Immature natural killer cell (primary cell): ENCODE data around the gene SYN1. TPM values are rescaled to one million over a fixed set of nuclear protein-coding genes. Genes with fewer than 3 reads are reported as not detected.

Experiments
- DNase-seq, 3 donors: peaks; one replicate each; pipeline ENCODE4 v3.0.0; 2022; ENCODE audit warnings: mixed read lengths in 1 of 3
- H3K27ac Mint-ChIP-seq, 6 donors: one replicate each; pipeline ENCODE4 v1.8.0; 2020; ENCODE audit warnings: mixed read lengths in 6 of 6, mild to moderate bottlenecking in 5 of 6, inconsistent platforms in 4 of 6, moderate library complexity in 3 of 6
- H3K27me3 Mint-ChIP-seq, 3 donors: one replicate each; pipeline ENCODE4 v1.8.0; 2020 to 2021; ENCODE audit warnings: low read depth in 3 of 3, mild to moderate bottlenecking in 3 of 3, mixed read lengths in 3 of 3, moderate library complexity in 3 of 3, inconsistent platforms in 1 of 3
- H3K36me3 Mint-ChIP-seq, 3 donors: one replicate each; pipeline ENCODE4 v1.8.0; 2020; ENCODE audit warnings: mixed read lengths in 3 of 3, inconsistent platforms in 2 of 3, mild to moderate bottlenecking in 2 of 3
- H3K4me1 Mint-ChIP-seq, 2 donors: one replicate each; pipeline ENCODE4 v1.8.0; 2020; ENCODE audit warnings: inconsistent platforms in 2 of 2, mild to moderate bottlenecking in 2 of 2, mixed read lengths in 2 of 2, moderate library complexity in 1 of 2
- H3K4me3 Mint-ChIP-seq, 5 donors: one replicate each; pipeline ENCODE4 v1.8.0; 2020; ENCODE audit warnings: mild to moderate bottlenecking in 5 of 5, mixed read lengths in 5 of 5, inconsistent platforms in 3 of 5, moderate library complexity in 3 of 5
- H3K9me3 Mint-ChIP-seq, 6 donors: one replicate each; pipeline ENCODE4 v1.8.0; 2020; ENCODE audit warnings: mild to moderate bottlenecking in 6 of 6, mixed read lengths in 6 of 6, inconsistent platforms in 4 of 6, moderate library complexity in 3 of 6
- polyA plus RNA-seq, 3 donors: library from polyadenylated mRNA; unstranded; fragments of 300-500 nt; fragmentation: Illumina TruSeq; gene quantifications; one replicate each; pipeline ENCODE4 v1.2.3, GENCODE V29; 2021

The SYN1 gene
- polyA plus RNA-seq, 3 donors from 2014 or later = 0.11 TPM; not detected in 2

DNA sequence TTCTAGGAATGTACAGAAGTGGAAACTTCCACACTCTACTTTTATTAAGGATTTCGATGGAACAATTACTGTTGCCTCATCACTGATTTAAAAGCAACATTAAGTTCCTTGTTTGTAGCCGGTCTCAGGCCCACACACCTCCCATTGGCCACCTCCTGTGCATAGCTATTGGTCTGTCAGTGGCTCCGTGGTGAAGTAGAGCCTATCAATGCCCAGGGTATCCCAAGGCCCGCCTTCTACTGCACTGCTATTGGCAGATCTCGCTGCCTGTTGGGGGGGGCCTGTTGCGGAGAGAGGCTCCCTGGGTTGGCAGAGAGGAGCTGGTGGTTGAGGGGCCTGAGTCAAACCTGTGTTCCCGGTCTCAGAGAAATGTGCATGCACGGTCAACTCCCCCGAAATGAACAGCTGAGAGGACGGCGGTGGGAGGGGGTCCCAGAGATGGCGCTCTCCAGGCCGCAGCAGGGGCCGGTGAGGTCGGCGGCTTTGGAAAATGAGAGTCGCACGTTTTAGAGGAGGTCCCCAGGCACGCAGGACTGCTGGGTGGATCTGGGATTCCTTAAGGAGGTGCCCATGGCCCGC is 63.5 kb downstream of the SYN1 start:
- peaks cover 0 to 4% (median 0%) of the 10 kb centered on the region in 3 donors for H3K36me3 Mint-ChIP-seq
- peaks cover 9 to 16% (median 9%) of the 10 kb centered on the region in 3 donors for H3K27me3 Mint-ChIP-seq
- peak; percentile 82 to 85 (median 85) for DNase-seq
- H3K9me3 Mint-ChIP-seq = no peaks in the 10 kb centered on the region
- peak overlapping the region; percentile 85 to 96 (median 93) for H3K4me3 Mint-ChIP-seq
- peaks cover 18 to 25% of the 10 kb centered on the region in 2 donors for H3K4me1 Mint-ChIP-seq
- H3K27ac Mint-ChIP-seq = peak overlapping the region; percentile 91 to 97 (median 96)

DNA sequence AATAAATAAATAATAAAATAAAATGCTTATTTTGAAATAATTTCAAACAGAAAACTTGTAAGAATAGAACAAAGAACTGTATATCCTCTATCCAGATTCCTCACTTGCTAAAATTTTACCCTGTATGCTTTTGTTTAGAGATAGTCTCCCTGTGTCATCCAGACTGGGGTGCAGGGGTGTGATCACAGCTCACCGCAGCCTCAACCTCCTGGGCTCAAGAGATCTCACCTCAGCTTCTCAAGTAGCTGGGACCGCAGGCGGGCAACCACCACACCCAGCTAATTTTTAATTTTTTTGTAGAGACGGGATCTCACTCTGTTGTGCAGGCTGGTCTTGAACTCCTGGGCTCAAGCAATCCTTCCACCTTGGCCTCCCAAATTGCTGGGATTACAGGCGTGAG is 76.2 kb downstream of the SYN1 start:
- Mint-ChIP-seq H3K27ac (peak overlapping the region; percentile 17 to 82 (median 53)), H3K27me3 (peaks cover 2 to 9% (median 3%) of the 10 kb centered on the region in 3 donors), H3K36me3 (no peaks in the 10 kb centered on the region), H3K4me3 (peak overlapping the region in 4 of 5 donors; percentile 52 to 70 (median 64)), H3K9me3 (no peaks in the 10 kb centered on the region), H3K4me1 (peaks cover 32 to 46% of the 10 kb centered on the region in 2 donors)
- DNase-seq = peak; percentile 50 to 54 (median 50)

DNA sequence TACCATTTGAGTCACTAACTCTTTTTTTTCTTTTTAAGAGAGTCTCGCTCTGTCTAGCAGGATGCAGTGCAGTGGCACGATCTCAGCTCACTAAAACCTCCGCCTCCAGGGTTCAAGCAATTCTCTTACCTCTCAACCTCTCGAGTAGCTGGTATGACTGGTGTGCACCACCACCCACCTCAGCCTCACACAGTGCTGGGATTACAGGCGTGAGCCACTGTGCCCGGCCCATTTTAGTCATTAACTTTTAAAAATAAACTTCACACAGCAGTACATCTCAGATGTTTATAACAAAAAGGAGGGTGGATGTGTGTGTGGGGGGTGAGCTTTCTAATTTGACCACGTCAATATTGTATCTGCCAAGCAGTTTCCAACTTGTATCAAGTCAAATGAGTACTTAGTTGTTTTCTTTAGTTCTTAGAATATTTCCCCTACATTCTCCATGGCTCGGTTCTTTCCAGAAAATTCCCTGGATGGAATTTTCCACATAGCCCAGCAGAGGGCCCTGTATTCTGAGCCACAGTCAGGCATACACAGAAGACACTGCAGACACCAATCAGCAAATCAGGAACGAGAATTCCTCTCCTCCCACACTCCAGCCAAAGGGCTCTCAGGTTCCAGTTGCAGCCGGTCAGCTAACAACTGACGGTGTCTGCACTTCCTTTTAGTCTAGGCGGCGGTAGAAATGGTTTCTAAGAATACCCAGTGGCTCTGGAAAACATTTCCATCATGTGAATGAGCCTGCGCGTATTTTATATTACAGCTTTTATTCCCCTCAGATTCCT is 78.7 kb downstream of the SYN1 start:
- peaks cover 2 to 7% (median 3%) of the 10 kb centered on the region in 3 donors for H3K27me3 Mint-ChIP-seq
- no peak for DNase-seq
- H3K36me3 Mint-ChIP-seq = no peaks in the 10 kb centered on the region
- peak overlapping the region in 3 of 6 donors; percentile 44 to 69 (median 46) for H3K27ac Mint-ChIP-seq
- peak overlapping the region in 3 of 5 donors; percentile 14 to 62 (median 42) for H3K4me3 Mint-ChIP-seq
- peaks cover 27 to 33% of the 10 kb centered on the region in 2 donors for H3K4me1 Mint-ChIP-seq
- no peaks in the 10 kb centered on the region for H3K9me3 Mint-ChIP-seq

DNA sequence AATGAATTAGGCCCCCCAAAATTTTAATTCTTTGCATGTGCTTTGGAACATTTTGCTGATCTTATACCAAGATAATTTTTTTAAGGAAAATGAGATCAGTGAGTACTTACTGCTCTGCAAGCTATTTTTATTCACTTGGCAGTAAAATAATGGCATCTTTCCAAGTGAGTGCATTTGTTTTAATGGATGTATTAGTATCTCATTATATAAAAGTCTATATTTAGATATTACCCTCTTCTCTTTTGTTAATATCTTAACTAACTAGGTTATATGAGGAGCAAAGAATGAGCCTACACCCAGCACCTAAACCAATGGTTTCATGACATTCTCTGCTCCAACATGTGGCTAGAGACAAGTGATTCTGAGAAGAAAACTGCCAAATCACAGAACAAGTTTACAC is 79.8 kb downstream of the SYN1 start:
- Mint-ChIP-seq H3K27ac (no peak overlapping the region), H3K9me3 (no peaks in the 10 kb centered on the region), H3K4me1 (peaks cover 18 to 22% of the 10 kb centered on the region in 2 donors), H3K36me3 (no peaks in the 10 kb centered on the region), H3K27me3 (peaks cover 3 to 4% (median 4%) of the 10 kb centered on the region in 3 donors), H3K4me3 (no peak overlapping the region)
- DNase-seq = no peak

DNA sequence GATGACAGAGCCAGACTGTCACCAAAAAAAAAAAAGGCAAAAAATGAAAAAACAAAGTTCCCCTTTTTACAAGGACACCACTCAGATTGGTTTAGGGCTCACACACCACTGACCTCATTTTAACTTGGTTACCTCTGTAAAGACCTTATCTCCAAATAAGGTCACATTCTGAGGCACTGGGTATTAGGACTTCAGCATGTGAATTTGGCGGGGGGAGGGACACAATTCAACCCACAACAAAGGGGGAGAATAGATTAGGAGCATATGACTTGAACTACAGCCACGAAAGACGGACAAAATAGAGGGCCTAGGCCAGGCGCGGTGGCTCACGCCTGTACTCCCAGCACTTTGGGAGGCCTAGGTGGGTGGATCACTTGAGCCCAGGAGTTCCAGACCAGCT is 89.6 kb downstream of the SYN1 start:
- no peaks in the 10 kb centered on the region for H3K4me1 Mint-ChIP-seq
- H3K36me3 Mint-ChIP-seq = no peaks in the 10 kb centered on the region
- DNase-seq = no peak
- no peak overlapping the region for H3K4me3 Mint-ChIP-seq
- H3K27ac Mint-ChIP-seq = no peak overlapping the region
- H3K27me3 Mint-ChIP-seq = peaks cover 0 to 5% (median 2%) of the 10 kb centered on the region in 3 donors
- no peaks in the 10 kb centered on the region for H3K9me3 Mint-ChIP-seq

DNA sequence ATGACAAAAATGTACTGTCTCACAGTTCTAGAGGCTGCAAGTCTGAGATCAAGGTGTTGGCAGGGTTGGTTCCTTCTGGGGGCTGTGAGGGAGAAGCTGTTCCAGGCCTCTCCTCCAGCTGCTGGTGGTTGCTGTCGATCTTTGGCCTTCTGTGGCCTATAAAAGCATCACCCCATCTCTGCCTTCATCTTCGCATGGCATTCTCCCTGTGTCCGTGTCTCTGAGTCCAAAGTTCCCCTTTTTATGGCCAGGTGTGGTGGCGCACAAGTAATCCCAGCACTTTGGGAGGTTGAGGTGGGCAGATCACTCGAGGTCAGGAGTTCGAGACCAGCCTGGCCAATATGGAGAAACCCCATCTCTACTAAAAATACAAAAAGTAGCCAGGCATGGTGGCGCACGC is 90.1 kb downstream of the SYN1 start:
- no peak for DNase-seq
- H3K4me3 Mint-ChIP-seq = no peak overlapping the region
- H3K36me3 Mint-ChIP-seq = no peaks in the 10 kb centered on the region
- H3K9me3 Mint-ChIP-seq = no peaks in the 10 kb centered on the region
- H3K27ac Mint-ChIP-seq = no peak overlapping the region
- H3K4me1 Mint-ChIP-seq = no peaks in the 10 kb centered on the region
- peaks cover 0 to 5% (median 2%) of the 10 kb centered on the region in 3 donors for H3K27me3 Mint-ChIP-seq

DNA sequence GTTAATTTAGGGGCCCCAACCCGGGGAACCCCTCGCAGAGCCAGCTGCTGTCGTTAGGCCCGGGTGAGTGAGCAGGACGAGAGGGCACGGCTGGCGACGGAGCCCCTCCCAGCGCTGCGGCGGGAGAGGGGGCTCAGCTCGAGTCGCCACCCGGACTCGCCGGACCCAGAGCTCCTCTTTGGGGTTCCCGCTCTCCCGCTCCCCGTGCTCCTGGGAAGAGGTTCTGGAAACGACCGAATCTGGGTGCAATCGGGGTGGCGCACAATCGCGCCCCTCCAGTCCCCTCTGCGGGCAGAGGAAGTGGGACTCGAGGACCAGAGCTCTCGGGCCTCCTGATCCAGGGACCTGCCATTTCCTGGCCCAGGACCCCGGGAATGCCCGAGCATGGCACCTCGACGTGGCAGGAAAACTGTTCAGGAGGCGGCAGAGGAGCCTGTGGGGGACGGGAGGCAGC is 95.9 kb downstream of the SYN1 start:
- DNase-seq = no peak
- Mint-ChIP-seq H3K27ac (no peak overlapping the region), H3K9me3 (no peaks in the 10 kb centered on the region), H3K36me3 (no peaks in the 10 kb centered on the region), H3K4me1 (peaks cover 2 to 6% of the 10 kb centered on the region in 2 donors), H3K27me3 (peaks cover 0 to 6% (median 2%) of the 10 kb centered on the region in 3 donors), H3K4me3 (peak overlapping the region; percentile 48 to 80 (median 67))

DNA sequence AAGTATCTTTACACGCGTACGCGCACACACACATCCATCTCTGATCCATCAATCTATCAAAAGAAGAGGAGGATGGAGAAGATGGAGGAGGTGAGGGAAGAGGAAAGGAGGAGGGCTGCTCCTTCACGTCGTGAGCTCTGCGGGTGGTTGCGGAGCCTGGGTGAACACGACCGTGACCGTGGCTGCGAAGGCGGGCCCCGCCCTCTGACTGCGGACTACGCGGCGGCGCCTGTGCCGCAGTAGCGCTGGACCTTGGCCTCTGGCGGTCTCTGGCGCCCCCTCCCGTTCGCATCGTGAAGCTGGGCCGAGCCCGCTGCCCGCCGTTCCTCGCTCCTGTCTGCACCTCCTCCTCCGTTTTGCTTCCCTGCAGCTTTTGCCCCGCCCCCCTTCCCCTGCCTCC is 96.4 kb downstream of the SYN1 start:
- Mint-ChIP-seq H3K4me1 (peaks cover 2 to 6% of the 10 kb centered on the region in 2 donors), H3K9me3 (no peaks in the 10 kb centered on the region), H3K4me3 (peak overlapping the region; percentile 70 to 80 (median 76)), H3K36me3 (no peaks in the 10 kb centered on the region), H3K27me3 (peaks cover 0 to 6% (median 2%) of the 10 kb centered on the region in 3 donors), H3K27ac (peak overlapping the region in 2 of 6 donors; percentile 30 to 63)
- peak; percentile 76 to 81 (median 77) for DNase-seq

Other genes with a start within 250 kb of the SYN1 start
- gene ZNF157, start 249.3 kb downstream of the SYN1 start, polyA plus RNA-seq = not detected
- gene ZNF41, start 136.6 kb downstream of the SYN1 start, polyA plus RNA-seq = 1 to 10 TPM in 2 of 3 donors, under 1 TPM in 1; 0.08 to 5.4 (median 2.5) TPM
- 100 to 1,000 TPM in 1 of 3 donors, 10 to 100 TPM in 2; 53.5 to 122 (median 68.5) TPM for gene ARAF, start 58.7 kb downstream of the SYN1 start, polyA plus RNA-seq
- gene TIMP1, start 37.4 kb downstream of the SYN1 start, polyA plus RNA-seq = 100 to 1,000 TPM; 153 to 275 (median 237) TPM
- 10 to 100 TPM in 2 of 3 donors, 1 to 10 TPM in 1; 1.3 to 22.0 (median 13.3) TPM for gene CFP, start 10.1 kb upstream of the SYN1 start, polyA plus RNA-seq
- 1 to 10 TPM; 8.4 to 9.4 (median 9.1) TPM for gene ELK1, start 30.7 kb upstream of the SYN1 start, polyA plus RNA-seq
- 100 to 1,000 TPM; 179 to 256 (median 190) TPM for gene UXT, start 39.3 kb upstream of the SYN1 start, polyA plus RNA-seq
- 1 to 10 TPM; 7.0 to 8.6 (median 7.6) TPM for gene ZNF81, start 217.0 kb upstream of the SYN1 start, polyA plus RNA-seq